Stimulated activated CD4-positive, alpha-beta T cell treated with anti-CD3 and anti-CD28 coated beads, Interleukin-12 subunit alpha, Interleukin-12 subunit beta, amount 100 ng/mL, for 24 hours (primary cell): ENCODE data around the gene TARBP2.

Experiments used
- DNase-seq, 2 experiments: peaks; one replicate each; pipeline ENCODE4 v3.0.0-alpha.2; 2020; ENCODE audit warnings: low read depth in 2 of 2

TARBP2 gene, protein sequence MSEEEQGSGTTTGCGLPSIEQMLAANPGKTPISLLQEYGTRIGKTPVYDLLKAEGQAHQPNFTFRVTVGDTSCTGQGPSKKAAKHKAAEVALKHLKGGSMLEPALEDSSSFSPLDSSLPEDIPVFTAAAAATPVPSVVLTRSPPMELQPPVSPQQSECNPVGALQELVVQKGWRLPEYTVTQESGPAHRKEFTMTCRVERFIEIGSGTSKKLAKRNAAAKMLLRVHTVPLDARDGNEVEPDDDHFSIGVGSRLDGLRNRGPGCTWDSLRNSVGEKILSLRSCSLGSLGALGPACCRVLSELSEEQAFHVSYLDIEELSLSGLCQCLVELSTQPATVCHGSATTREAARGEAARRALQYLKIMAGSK

DNA sequence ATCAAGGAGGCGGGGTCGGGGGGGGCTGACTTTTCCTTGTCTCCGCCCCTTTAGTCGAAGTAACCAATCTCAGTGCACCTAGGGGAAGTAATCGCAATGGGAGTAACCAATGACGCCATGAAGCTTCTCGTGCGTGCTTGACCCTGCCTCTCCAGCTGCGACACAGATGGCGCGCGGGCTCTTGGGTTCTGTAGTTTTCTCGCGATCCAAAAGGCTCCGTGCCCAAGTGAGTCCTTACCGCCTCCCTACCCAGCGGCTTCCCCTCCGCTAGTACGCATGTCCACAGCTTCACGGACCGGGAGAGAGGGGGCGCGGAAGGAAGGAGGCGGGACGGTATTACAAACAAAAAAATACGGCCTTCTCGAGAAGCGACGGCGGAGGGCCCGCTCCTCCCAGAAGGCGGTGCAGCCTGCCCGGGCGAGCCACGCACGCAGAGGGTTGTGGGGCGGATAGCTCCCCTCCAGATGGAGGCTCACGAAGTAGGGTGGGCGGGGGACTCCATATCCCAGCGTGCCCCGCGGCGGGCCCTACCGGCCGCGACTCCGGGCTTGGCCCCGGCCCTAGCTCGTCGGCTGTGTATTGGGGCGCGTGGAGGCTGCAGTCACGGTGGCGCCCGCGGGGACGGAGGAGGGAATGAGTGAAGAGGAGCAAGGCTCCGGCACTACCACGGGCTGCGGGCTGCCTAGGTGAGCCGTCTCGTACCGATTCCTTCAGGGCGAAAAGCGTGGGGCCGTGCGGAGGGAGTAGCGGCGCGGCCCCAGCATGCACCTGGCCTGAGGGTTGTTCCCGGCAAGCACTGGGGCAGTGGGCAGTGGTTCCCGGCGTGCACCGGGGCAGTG lies at the start of gene TARBP2:
Gene TARBP2, plus strand, starts transcription at position 508 of the 839 bp plus-strand sequence. Its CDS starts 126 bp downstream, at position 634.
- DNase-seq, result peak; percentile 94 to 98

DNA sequence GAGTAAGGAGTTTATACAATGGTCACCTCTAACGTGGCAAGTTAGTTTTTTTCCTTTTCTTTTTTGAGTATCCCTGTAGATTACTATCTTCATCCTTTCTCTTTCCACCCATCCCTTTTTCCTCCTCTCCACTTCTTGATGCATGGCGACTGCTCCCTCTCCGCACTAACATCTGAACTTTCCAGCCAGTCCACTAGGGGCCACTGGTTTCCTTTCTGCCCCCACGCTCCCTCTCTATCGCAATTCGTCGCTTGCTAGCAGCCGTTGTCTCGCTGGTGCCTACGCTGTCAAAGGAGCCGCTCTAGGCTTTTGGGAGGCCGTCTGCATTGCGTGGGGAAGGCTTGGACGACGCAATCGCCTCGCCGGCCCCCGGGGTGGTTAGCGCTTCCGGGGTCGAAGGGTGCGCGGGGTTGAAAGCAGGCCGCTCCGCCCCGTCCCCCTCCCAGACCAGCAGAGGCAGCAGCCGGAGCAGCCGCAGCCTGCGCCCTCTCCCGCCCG lies 49.4 kb upstream of the TARBP2 start, which contains the start of gene PCBP2:
Gene PCBP2, plus strand, starts transcription at position 442 of the 498 bp plus-strand sequence. CDS start 2,699 bp downstream, outside the sequence.
- peak; percentile 96 for DNase-seq

DNA sequence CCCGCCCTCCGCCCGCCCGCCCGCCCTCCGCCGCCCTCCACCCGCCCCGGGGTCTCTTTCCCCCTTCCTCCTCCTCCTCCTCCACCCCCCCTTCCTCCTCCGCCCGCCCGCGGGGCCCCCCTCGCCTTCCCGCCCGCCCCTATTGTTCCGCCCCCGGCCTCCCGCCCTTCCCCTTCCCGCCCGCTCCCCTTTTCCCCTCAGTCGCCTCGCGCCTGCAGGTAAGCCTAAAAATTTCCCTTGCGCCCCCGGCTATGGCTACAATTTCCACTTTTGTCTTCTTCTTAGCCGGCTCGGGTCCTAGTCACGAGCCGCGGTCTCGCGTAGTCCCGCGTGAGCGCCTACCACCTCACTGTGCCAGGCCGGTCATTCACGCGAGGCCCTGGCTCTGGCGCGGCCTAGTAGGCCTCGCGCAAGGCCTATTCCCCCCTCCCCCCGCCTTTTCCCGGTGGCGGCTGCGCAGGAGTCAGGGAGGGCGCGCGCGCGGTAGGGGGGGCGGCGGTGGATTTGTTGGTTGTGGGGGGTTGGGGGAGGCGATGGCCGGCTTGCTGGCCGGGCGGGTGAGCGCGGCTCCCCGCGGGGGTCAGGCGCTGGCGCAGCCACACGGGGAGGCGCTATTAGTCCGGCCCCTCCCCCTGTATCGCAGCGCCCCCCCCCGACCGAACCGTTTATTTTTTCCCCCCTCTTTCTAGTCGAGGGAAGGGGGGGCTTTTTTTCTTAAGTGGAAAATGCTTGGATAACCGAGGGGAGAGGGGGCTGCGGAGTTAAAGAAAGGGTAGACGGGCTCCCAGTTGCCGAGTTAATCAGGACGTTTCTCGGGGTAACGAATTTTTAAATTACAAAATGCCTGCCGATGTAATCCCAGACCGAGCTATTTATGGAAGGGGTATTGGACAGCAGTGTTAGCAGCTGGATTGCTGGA lies 48.7 kb upstream of the TARBP2 start:
- DNase-seq, result peak; percentile 47 to 51

DNA sequence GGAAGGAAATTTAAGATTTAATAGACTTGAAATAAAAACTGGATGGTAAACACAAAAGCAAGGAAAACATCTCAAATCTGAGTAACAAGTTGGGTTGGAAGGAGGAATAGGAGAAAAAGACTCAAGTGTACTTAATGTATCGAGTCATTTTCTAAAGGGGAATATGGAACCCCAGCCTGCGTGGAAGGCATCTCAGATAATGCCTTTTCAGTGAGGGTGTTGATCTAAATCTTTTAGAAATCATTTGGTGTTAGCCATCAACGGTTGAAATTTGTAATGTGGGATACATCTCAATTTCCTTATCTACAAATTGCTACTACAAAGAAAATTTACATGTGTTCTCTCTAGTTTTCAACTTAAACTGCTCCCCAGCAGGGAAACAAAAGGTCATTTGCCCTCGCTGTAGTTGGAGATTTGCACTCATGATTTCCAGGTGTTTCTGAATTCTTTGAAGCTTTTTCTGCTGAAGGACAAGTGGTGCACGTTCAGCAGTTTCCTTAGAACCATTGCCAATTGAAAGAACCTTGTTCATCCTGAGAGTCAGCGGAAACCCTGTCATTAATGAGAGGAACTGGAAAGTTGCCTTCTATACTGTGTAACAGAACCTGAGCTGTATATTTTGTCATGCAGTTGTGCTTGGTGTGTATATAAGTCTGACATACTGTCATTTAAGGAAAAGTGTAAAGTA lies 47.0 kb upstream of the TARBP2 start:
- DNase-seq, result no peak

DNA sequence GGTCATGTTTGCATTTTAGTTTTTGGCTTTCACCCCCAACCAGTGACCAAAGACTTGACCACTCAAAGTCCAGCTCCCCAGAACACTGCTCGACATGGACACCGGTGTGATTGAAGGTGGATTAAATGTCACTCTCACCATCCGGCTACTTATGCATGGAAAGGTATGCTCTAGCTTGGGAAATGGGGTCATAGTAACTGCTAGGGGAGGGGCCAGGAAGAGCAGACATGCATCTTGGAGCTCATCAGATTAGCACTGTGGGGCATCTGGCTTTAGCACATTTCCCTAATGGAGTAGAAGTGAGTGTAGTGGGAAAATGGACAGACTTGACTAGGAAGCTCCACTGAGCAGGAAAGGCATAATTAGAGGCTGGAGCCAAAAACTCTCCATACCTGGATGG lies 46.4 kb upstream of the TARBP2 start:
- no peak for DNase-seq

DNA sequence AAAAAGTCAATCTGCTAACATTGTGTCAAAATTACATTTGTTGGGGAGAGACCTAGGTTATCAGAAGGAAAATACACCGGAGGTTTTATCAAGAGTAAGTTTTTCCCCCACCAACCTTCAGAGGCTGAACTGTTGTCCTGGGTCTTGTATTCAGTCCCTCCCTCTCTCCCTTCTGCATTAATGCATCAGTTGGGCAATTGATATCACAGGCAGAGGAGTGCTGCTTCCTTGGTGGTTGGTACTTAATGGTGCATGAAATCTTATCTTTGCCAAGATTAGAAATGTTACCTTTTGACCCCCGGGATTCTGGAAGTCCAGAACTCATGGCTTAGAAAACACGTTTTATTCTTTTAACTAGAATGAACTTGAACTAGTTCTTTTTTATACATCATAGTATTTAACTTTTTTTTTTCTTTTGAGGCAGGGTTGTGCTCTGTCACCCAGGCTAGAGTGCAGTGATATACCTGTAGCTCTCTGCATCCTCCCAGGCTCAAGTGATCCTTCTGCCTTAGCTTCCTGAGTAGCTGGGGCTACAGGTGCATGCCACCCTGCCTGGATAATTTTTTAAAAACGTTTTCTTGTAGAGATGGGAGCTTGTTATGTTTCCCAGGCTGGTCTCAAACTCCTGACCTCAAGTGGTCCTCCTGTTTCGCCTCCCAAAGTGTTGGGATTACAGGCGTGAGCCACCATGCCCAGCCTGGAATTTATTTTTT lies 44.3 kb upstream of the TARBP2 start:
- DNase-seq, result no peak

DNA sequence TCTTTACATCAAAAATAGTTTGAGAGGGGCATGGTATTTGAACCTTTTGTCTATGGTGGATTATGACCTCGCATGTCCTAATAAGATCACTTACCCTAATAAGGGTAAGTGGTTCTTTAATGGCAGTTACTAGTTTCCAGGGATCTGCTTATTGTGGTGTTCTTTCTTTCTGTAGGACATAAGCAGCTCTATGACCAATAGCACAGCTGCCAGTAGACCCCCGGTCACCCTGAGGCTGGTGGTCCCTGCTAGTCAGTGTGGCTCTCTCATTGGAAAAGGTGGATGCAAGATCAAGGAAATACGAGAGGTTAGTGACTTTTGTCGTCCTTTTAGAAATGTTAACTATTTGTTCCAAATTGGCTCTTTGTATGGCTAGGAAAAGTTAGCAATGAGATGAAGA lies 42.0 kb upstream of the TARBP2 start:
- DNase-seq, result no peak

DNA sequence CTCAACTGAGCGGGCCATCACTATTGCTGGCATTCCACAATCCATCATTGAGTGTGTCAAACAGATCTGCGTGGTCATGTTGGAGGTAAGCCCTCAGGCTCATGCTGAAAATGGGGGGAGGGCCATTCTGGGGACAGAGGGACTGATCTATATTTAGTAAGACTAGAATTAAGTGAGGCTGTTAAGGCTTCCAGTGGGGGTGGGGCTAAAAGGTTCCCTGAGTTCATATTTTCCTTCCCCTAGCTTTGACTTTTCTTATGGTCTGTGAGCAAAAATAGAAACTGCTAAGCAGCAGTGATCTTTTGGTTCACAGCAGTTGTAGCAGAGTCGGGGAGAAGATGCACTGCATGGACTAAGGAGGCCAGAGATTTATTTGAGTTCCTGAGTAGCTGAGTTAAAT lies 40.0 kb upstream of the TARBP2 start:
- no peak for DNase-seq

DNA sequence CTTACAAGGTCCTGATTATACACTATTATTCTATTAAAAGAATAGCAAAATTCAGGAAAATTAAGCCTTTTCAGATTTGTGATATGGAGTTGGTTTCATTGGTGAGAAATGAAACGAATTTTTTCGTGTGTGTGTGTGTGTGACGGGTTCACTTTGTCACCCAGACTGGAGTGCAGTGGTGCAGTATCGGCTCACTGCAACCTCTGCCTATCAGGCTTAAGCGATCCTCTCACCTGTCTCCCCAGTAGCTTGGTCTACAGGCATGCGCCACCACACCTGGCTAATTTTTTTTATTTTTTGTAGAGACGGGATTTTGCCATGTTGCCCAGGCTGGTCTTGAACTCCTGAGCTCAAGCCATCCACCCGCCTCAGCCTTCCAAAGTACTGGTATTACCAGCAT lies 39.5 kb upstream of the TARBP2 start:
- DNase-seq, result no peak

DNA sequence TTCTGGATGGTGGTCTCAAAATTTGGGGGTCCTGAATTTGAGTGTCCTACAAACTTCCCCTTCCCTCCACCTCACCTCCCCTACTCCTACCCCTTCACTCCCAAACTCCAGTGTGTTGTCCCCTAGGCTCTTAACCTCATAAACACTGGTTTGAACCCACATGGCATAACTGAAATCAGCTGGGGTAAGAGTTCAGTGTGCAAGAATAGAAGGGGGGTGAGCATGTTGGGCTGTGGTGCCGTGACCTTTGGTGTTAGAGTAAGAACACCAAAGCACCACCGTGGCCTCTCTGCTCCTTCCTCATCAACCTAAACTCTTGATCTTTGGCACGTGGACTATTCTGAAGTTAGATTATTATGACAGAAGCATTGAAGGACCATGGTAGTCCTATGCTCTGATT lies 38.1 kb upstream of the TARBP2 start:
- no peak for DNase-seq

DNA sequence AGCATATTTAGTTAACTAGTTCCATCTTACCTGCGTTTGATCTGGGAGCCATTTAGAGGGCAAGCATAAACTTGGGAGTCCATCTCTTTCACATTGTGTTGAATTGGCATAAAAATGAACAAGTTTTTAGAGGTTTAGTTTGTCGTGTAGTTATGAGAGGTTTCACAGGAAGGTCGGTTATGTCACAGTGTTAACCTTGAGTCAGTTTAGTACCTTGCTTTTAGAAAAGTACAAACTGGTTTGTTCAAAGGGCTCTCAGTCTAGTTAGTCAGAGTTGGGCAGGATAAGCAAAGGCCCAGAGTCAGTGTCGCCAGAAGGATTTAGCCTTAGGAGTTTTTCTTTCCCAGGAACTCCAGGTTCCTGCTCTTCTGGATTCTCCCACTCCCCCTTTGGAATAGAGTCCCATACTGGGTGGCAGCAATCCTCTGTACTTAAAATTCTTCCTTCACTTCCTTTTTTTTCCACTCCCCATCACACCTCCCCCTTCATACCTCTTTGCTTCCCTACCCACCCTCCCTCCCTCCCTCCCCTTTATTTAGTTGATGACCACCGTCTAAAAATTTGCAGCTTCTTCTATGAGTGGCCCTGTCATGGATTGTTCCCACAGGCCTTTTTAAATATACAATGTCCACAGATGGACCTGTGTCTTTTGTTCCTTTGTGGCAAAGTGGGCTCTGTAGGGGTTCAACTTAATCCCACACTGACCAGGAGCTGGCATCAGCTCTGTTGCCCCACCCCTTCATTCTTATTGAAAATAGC lies 37.1 kb upstream of the TARBP2 start:
- no peak for DNase-seq

DNA sequence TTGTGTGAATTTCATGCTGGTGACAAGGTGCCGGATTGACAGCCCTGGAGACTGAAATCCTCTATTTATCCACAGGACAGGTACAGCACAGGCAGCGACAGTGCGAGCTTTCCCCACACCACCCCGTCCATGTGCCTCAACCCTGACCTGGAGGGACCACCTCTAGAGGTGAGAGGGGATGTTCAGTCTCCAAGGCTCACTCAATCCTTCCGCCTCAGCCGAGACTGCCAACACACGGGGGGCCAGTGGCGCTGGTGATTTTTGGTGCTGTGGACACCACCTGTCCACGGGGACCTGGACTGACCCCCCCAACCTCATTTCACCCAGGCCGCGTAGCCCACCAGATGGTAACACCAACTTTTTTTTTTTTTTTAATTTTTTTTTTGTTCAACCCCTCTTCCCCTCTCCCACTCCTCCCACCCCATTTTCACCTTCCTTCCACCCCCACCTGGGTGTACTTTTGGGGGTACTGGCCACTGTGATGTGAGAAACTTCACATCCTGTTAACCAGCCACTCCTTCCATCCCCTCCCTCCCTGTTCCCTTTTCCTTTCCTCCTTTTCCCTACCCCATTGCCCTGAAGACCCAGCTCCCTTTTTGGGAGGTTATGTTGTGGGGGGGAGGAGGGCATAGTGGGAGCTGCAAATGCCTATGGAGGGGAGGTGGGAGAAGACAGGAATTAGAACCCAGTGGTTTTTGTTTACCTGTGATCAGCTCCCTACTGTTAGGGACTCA lies 36.2 kb upstream of the TARBP2 start:
- no peak for DNase-seq

DNA sequence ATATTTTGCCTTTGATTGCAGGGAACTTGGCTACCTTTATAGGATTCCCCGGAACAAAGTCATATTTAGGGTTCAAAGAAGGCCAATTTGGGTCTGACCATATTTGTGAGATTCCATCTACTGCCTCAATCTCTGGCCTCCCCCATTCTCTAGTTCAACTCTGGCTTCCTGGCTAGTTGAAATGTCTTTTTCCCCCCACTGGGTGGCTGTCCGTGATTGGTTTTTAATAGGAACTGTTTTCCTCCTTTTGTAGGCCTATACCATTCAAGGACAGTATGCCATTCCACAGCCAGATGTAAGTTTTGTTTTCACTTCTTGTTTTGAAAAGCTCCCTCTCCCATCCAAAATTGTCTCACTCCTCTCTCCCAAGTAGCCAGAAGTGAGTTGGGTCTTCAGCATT lies 35.4 kb upstream of the TARBP2 start:
- no peak for DNase-seq

DNA sequence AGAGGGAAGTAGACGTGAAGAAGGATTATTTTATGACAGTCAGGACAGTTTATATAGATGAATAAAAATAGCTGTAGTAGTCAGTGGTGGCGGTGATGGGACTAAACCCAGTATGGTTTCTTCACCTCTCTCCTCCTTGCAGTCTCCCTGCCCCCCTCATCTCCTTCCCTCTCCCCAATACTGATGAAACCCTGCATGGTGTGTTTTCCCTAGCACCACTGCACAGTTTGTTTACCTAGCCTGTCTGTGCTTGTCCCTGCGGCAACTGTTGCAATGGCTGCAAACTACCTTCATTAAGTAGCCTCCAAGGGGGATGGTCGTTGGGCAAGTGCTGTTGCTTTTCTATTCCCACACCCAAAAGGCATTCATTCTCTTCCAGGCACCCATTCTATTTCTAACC lies 34.4 kb upstream of the TARBP2 start:
- DNase-seq, result no peak

DNA sequence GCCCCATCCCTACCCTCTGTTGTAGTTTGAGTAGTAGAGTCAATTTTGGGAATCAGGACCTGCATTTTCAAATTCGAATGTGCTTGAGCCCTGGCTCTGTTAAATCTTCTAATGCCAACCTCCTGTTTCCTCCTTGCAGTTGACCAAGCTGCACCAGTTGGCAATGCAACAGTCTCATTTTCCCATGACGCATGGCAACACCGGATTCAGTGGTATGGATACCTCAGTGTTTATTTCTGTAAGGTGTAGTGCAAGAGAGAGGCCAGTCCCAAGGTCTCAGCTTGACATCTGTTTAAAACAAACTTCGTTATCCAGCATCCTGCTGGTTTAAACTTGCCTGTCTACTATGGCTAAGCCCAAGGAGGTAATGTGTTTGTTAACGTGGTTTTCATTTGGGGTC lies 34.0 kb upstream of the TARBP2 start:
- no peak for DNase-seq

DNA sequence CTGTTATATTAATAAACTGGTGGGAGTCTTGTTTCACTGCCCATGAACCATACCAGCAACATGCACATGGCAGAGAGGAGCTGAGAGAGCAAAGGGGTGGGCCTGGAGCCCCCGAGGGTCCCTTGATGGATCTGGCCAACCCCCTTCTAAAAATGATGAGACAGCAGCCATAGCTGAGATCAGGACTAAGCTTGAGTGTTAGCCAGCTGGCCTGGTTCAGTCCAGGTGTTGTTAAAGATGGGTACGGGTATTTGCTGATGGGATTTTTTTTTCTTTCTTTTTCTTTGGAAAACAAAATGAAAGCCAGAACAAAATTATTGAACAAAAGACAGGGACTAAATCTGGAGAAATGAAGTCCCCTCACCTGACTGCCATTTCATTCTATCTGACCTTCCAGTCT lies 33.2 kb upstream of the TARBP2 start:
- no peak for DNase-seq

DNA sequence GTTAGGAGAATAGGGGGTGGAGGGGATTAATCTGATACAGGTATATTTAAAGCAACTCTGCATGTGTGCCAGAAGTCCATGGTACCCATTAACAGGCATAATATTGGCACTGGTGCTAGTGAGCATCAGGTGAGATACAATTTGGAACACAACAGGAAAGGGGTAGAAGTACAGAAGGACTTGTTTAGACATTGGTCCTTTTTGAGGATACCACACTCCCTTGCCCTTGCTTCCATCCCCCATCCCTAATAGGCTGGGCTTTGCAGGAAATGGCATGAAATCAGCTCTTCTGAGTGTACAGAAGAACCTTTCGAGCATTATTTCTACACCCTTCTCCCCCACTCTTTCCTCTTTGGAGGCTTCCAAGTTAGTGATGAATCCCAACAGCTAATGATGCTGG lies 32.8 kb upstream of the TARBP2 start:
- DNase-seq, result no peak

DNA sequence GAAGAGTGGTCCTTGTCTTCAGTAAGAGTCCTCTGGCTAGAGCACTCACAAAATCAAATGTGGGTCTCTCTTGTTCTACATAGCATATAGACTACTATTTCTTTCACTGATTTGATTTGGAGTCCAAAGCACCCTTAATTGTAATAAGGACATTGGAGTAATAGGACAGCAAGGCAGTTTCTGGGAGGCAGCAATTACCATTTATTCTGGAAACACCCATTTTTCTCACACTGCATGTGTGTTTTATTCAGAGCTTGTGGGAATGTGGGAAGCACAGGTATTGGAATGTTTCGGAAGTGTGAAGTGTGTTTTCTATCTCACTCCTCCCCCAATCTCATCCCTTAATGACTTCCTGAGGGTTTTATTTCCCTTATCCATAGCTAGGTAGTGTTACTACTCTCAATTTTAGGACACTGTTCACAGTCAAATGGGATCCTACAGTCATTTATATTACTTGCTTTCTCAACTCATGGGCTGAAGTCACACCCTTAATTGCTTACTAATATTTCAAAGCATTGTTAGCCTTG lies 29.0 kb upstream of the TARBP2 start:
- no peak for DNase-seq

DNA sequence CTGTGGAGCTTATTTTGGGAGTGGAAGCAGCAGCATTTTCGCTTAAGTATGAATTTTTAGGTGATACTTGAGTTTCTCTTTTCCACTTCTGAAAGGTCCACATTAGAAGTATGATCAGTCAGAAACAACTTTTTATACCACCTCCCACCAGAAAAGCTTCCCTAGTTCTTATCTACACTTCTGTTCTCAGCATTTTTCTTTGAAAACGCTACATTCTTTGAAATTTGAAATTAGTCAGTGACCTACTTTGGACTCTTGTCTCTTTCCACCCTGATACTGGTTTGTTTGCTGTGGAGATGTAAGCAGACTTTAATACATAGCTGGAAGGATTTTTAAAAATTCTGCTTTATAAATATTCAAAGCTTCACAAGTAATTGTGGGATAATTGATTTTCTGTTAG lies 27.0 kb upstream of the TARBP2 start:
- no peak for DNase-seq
